ENCODE results near the gene KCTD12.

The KCTD12 gene

DNA sequence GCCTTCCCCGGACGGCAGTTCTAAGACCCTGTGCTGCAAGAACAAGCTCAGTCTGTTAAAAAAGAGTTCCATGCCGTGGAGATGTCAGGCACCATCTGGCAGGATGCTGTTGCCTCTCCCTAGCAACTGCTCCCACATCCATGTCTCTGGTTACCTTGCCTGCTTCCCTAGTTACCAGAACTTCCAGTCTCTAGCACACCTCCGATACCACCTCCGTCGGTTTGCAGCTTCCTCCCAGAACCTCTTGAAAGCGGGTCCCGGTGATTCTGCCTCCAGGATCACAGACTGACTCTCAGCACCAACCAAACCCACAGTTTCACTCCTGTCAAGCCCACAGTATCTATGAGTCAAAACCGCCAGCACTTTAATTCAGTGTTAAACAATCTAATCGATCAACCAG lies 55.4 kb downstream of the KCTD12 start:
- DNase-seq, result no peak
- H3K9ac ChIP-seq (ENCODE audit: low read length), result no peak overlapping the region

More for the DNA sequence above, 55.4 kb downstream of the KCTD12 start:
- no peak overlapping the region for H3K27ac ChIP-seq (ENCODE audit: low read length)
- H3K36me3 ChIP-seq (replicated peaks; ENCODE audit: insufficient read depth, low read length), result no peaks in the 10 kb centered on the region
- TF ChIP-seq EZH2 (optimal IDR thresholded peaks at IDR 0.05; ENCODE audit: low read depth, low read length) (no peak), EZH2phosphoT487 (IDR thresholded peaks at IDR 0.05; ENCODE audit: low read length) (no peak)
- TF ChIP-seq, protein P1, sequence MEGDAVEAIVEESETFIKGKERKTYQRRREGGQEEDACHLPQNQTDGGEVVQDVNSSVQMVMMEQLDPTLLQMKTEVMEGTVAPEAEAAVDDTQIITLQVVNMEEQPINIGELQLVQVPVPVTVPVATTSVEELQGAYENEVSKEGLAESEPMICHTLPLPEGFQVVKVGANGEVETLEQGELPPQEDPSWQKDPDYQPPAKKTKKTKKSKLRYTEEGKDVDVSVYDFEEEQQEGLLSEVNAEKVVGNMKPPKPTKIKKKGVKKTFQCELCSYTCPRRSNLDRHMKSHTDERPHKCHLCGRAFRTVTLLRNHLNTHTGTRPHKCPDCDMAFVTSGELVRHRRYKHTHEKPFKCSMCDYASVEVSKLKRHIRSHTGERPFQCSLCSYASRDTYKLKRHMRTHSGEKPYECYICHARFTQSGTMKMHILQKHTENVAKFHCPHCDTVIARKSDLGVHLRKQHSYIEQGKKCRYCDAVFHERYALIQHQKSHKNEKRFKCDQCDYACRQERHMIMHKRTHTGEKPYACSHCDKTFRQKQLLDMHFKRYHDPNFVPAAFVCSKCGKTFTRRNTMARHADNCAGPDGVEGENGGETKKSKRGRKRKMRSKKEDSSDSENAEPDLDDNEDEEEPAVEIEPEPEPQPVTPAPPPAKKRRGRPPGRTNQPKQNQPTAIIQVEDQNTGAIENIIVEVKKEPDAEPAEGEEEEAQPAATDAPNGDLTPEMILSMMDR (IDR thresholded peaks at IDR 0.05; ENCODE audit: low read length), result no peak
- no peaks in the 10 kb centered on the region for H4K20me1 ChIP-seq (ENCODE audit: insufficient read depth, low read length)
- H2AFZ ChIP-seq (ENCODE audit: low read length), result 0 out of 2 replicates have a peak overlapping the region, but pooled peaks have one; percentile 12
- no peaks in the 10 kb centered on the region for H3K4me1 ChIP-seq (ENCODE audit: low read length)
- no peaks in the 10 kb centered on the region for H3K27me3 ChIP-seq (replicated peaks; ENCODE audit: insufficient read depth, low read length)
- no peak overlapping the region for H3K4me2 ChIP-seq (ENCODE audit: low read depth, low read length)
- H3K9me2 ChIP-seq (replicated peaks; ENCODE audit: insufficient read depth, low read length), result no peaks in the 10 kb centered on the region
- no peaks in the 10 kb centered on the region for H3F3A ChIP-seq (ENCODE audit: insufficient read depth, low read length)
- H3K9me3 ChIP-seq (replicated peaks; ENCODE audit: insufficient read depth, low read length), result no peaks in the 10 kb centered on the region
- H3K4me3 ChIP-seq (ENCODE audit: low read length), result no peak overlapping the region
- H3K79me2 ChIP-seq (ENCODE audit: low read length), result no peaks in the 10 kb centered on the region
